ENCODE results near the gene RNF14.
A peak's percentile ranks its signal among the peaks of the same experiment; 100 is the strongest.

- TF ChIP-seq ZNF274 (IDR thresholded peaks at IDR 0.05; ENCODE audit: insufficient read depth, insufficient read length), result no peak
- TF ChIP-seq TBL1XR1 (IDR thresholded peaks at IDR 0.05; ENCODE audit: low read depth, low read length), result no peak
- TF ChIP-seq, protein P1, sequence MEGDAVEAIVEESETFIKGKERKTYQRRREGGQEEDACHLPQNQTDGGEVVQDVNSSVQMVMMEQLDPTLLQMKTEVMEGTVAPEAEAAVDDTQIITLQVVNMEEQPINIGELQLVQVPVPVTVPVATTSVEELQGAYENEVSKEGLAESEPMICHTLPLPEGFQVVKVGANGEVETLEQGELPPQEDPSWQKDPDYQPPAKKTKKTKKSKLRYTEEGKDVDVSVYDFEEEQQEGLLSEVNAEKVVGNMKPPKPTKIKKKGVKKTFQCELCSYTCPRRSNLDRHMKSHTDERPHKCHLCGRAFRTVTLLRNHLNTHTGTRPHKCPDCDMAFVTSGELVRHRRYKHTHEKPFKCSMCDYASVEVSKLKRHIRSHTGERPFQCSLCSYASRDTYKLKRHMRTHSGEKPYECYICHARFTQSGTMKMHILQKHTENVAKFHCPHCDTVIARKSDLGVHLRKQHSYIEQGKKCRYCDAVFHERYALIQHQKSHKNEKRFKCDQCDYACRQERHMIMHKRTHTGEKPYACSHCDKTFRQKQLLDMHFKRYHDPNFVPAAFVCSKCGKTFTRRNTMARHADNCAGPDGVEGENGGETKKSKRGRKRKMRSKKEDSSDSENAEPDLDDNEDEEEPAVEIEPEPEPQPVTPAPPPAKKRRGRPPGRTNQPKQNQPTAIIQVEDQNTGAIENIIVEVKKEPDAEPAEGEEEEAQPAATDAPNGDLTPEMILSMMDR (IDR thresholded peaks at IDR 0.05 in 2 of 3, conservative IDR thresholded peaks at IDR 0.05 in 1 of 3; ENCODE audit: control insufficient read depth in 2 of 3, extremely low read depth in 1 of 3, insufficient read depth in 1 of 3, low read depth in 3 of 3, low read length in 3 of 3), result no peak; a peak in 1 of 6 replicates
- peak; percentile 86; the same call in 1 of the 2 replicates for TF ChIP-seq BACH1 (IDR thresholded peaks at IDR 0.05; ENCODE audit: borderline replicate concordance)
- no peak for TF ChIP-seq NRF1 (conservative IDR thresholded peaks at IDR 0.05; ENCODE audit: low read depth, low read length)
- no peak for TF ChIP-seq CHD4 (IDR thresholded peaks at IDR 0.05)
- no peak for TF ChIP-seq PML (IDR thresholded peaks at IDR 0.05; ENCODE audit: low read length)
- TF ChIP-seq ZZZ3 (IDR thresholded peaks at IDR 0.05; ENCODE audit: control insufficient read depth, insufficient read length, low read depth), result no peak
Measured at GRCh38 chr5:142012792-142013388, 44.0 kb downstream of the RNF14 start, which contains the start of gene GNPDA1.
